ENCODE results near the gene INHBA. TPM values are rescaled to one million over a fixed set of nuclear protein-coding genes. Genes with fewer than 3 reads are reported as not detected.

Gene INHBA
- total and polyA plus RNA-seq, 9 of the 15 experiments (the other 6 are each of a cell fraction or from before 2014, with no cell fraction given) = 0.02 to 0.04 TPM; not detected in 7

DNA sequence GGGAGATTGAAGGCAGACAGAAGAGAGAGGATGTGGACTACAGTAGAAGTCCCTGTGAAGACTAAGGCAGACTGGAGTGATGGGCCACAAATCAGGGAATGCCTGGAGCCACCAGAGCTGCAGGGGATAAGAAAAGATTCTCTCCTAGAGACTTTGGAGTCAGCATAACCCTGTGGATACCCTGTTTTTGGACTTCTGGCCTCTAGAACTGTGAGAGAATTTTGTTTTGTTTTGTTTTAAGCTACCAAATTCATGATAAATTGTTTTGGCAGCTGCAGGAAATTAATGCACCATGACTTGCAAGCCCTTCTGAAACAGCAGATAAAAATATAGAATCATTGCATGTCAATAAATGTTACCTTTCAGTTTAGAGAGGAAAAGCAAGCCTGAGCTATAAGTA is 41.3 kb downstream of the INHBA start:
- Histone ChIP-seq H3K4me1 (replicated peaks in 1 of 2; ENCODE audit: control insufficient read depth in 2 of 2, insufficient read depth in 2 of 2, low read length in 2 of 2) (no peaks in the 10 kb centered on the region), H3K27me3 (ENCODE audit: control insufficient read depth in 2 of 2, insufficient read depth in 2 of 2, low read length in 2 of 2) (no peaks in the 10 kb centered on the region), H3K27ac (ENCODE audit: extremely low read depth, low read depth, low read length) (no peak overlapping the region), H3K9me3 (replicated peaks; ENCODE audit: control insufficient read depth, insufficient read depth, low read depth, low read length) (no peaks in the 10 kb centered on the region), H3K36me3 (ENCODE audit: control insufficient read depth, insufficient read depth, low read length) (no peaks in the 10 kb centered on the region), H4K20me1 (replicated peaks; ENCODE audit: control insufficient read depth, insufficient read depth, low read length) (no peaks in the 10 kb centered on the region), H3K4me3 (no peak overlapping the region), H3K9ac (ENCODE audit: insufficient read depth in 1 of 2, low read depth in 2 of 2, low read length in 2 of 2) (no peak overlapping the region), H3K4me2 (ENCODE audit: insufficient read depth, low read length) (no peak overlapping the region), H3K9me1 (ENCODE audit: control insufficient read depth, insufficient read depth, low read length) (no peaks in the 10 kb centered on the region), H2AFZ (ENCODE audit: low read depth, low read length) (no peak overlapping the region), H3K79me2 (ENCODE audit: control insufficient read depth, insufficient read depth, low read length) (no peaks in the 10 kb centered on the region)
- TF ChIP-seq ZNF239 (CRISPR knock-in tag; IDR thresholded peaks at IDR 0.05) = no peak
- TF ChIP-seq ZNF778 (CRISPR knock-in tag; IDR thresholded peaks at IDR 0.05) = no peak
- ChIA-PET CTCF (ENCODE audit: low intra/inter-chr PET ratio) (no interaction called here), POLR2A (no interaction called here)
- DNase-seq (ENCODE audit: extremely low read depth in 1 of 4, low spot score in 3 of 4) (no peak), FAIRE-seq (no peak), ATAC-seq (no peak)
- intact Hi-C loops (cut with micrococcal nuclease) (no loop called here), in situ Hi-C loops (cut with MboI) (no loop called here)
- BruUV-seq (replicated peaks) = no TSS peak

DNA sequence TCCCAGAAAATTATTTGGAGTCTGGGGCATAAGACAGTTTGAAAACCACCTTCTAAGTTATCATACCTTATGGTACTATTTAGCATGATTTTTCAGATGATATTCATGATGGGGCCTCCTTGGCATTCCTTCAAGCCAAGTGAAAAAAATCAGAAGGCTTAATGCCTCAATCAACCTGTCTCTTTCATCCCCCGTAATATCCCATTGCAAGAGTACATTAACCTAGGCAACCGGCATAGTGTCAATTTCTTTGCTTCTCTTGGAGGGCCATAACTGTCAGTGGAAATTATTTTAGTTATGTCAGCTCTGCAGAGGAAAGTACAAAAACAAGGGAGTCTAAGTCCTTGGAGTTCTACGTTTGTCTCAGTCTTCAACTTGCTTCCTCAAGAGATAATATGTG is 43.4 kb downstream of the INHBA start:
- no TSS peak for BruUV-seq (replicated peaks)
- no peak overlapping the region for H3K4me2 ChIP-seq (ENCODE audit: insufficient read depth, low read length)
- CTCF ChIA-PET (ENCODE audit: low intra/inter-chr PET ratio) = no interaction called here
- no peaks in the 10 kb centered on the region for H3K9me1 ChIP-seq (ENCODE audit: control insufficient read depth, insufficient read depth, low read length)
- H3K27ac ChIP-seq (ENCODE audit: extremely low read depth, low read depth, low read length) = no peak overlapping the region
- no peaks in the 10 kb centered on the region for H3K27me3 ChIP-seq (ENCODE audit: control insufficient read depth in 2 of 2, insufficient read depth in 2 of 2, low read length in 2 of 2)
- H2AFZ ChIP-seq (ENCODE audit: low read depth, low read length) = no peak overlapping the region
- 5% methylated on average over 3 of the region's 3 CpGs for WGBS (ENCODE audit: insufficient coverage, low coverage, missing lambda C conversion rate)
- in situ Hi-C loops (cut with MboI) = no loop called here
- no peak overlapping the region for H3K4me3 ChIP-seq
- ATAC-seq (no peak), DNase-seq (ENCODE audit: extremely low read depth in 1 of 4, low spot score in 3 of 4) (no peak), FAIRE-seq (no peak)
- H3K9me3 ChIP-seq (replicated peaks; ENCODE audit: control insufficient read depth, insufficient read depth, low read depth, low read length) = no peaks in the 10 kb centered on the region
- POLR2A ChIA-PET = no interaction called here
- H4K20me1 ChIP-seq (replicated peaks; ENCODE audit: control insufficient read depth, insufficient read depth, low read length) = no peaks in the 10 kb centered on the region
- no peaks in the 10 kb centered on the region for H3K4me1 ChIP-seq (replicated peaks in 1 of 2; ENCODE audit: control insufficient read depth in 2 of 2, insufficient read depth in 2 of 2, low read length in 2 of 2)
- H3K9ac ChIP-seq (ENCODE audit: insufficient read depth in 1 of 2, low read depth in 2 of 2, low read length in 2 of 2) = no peak overlapping the region
- H3K36me3 ChIP-seq (ENCODE audit: control insufficient read depth, insufficient read depth, low read length) = no peaks in the 10 kb centered on the region
- H3K79me2 ChIP-seq (ENCODE audit: control insufficient read depth, insufficient read depth, low read length) = no peaks in the 10 kb centered on the region
- intact Hi-C loops (cut with micrococcal nuclease) = no loop called here
- TF ChIP-seq TAF1 (IDR thresholded peaks at IDR 0.05; ENCODE audit: control insufficient read depth, extremely low read depth, insufficient read depth, low read length, severe bottlenecking) (no peak), TAF9B (IDR thresholded peaks at IDR 0.05; ENCODE audit: partially characterized antibody) (no peak), SIN3B (IDR thresholded peaks at IDR 0.05; ENCODE audit: low read depth) (no peak), ZNF274 (IDR thresholded peaks at IDR 0.05; ENCODE audit: borderline replicate concordance, low read depth, low read length) (no peak), SMARCB1 (IDR thresholded peaks at IDR 0.05; ENCODE audit: insufficient read length, low read depth) (no peak), ZNF79 (CRISPR knock-in tag; IDR thresholded peaks at IDR 0.05; ENCODE audit: low read depth) (no peak), NBN (IDR thresholded peaks at IDR 0.05; ENCODE audit: low read depth) (no peak), TCFL5 (CRISPR knock-in tag; conservative IDR thresholded peaks at IDR 0.05) (no peak), SMC3 (conservative IDR thresholded peaks at IDR 0.05; ENCODE audit: insufficient read depth, low read depth, low read length) (no peak), CHD2 (IDR thresholded peaks at IDR 0.05; ENCODE audit: low read depth, low read length) (no peak)
- TF ChIP-seq, protein P1, sequence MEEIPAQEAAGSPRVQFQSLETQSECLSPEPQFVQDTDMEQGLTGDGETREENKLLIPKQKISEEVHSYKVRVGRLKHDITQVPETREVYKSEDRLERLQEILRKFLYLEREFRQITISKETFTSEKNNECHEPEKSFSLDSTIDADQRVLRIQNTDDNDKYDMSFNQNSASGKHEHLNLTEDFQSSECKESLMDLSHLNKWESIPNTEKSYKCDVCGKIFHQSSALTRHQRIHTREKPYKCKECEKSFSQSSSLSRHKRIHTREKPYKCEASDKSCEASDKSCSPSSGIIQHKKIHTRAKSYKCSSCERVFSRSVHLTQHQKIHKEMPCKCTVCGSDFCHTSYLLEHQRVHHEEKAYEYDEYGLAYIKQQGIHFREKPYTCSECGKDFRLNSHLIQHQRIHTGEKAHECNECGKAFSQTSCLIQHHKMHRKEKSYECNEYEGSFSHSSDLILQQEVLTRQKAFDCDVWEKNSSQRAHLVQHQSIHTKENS (CRISPR knock-in tag; IDR thresholded peaks at IDR 0.05) = no peak
- TF ChIP-seq, protein P2, sequence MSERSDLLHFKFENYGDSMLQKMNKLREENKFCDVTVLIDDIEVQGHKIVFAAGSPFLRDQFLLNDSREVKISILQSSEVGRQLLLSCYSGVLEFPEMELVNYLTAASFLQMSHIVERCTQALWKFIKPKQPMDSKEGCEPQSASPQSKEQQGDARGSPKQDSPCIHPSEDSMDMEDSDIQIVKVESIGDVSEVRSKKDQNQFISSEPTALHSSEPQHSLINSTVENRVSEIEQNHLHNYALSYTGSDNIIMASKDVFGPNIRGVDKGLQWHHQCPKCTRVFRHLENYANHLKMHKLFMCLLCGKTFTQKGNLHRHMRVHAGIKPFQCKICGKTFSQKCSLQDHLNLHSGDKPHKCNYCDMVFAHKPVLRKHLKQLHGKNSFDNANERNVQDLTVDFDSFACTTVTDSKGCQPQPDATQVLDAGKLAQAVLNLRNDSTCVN (CRISPR knock-in tag; IDR thresholded peaks at IDR 0.05) = no peak
